Mesothelial cell of epicardium (in vitro differentiated cells): Measurements from ENCODE around the gene PRKG1. TPM values are rescaled to one million over a fixed set of nuclear protein-coding genes. Genes with fewer than 3 reads are reported as not detected.

Experiments
- DNase-seq, 2 experiments: peaks; one replicate each; pipeline ENCODE4 v3.0.0; 2021; ENCODE audit warnings: low spot score in 2 of 2; ENCODE audit not compliant: unreplicated experiment in 2 of 2
- H3K27ac Mint-ChIP-seq: 2 replicates; pipeline ENCODE4 v1.8.0; 2021; ENCODE audit warnings: mixed read lengths
- H3K27me3 Mint-ChIP-seq: 2 replicates; pipeline ENCODE4 v1.8.0; 2021; ENCODE audit warnings: low read depth, mixed read lengths
- H3K36me3 Mint-ChIP-seq: 2 replicates; pipeline ENCODE4 v1.8.0; 2021; ENCODE audit warnings: mixed read lengths
- H3K4me1 Mint-ChIP-seq: 2 replicates; pipeline ENCODE4 v1.8.0; 2021; ENCODE audit warnings: mixed read lengths
- H3K4me3 Mint-ChIP-seq: 2 replicates; pipeline ENCODE4 v1.8.0; 2021; ENCODE audit warnings: mild to moderate bottlenecking, moderate library complexity, mixed read lengths
- H3K9me3 Mint-ChIP-seq: 2 replicates; pipeline ENCODE4 v1.8.0; 2021; ENCODE audit warnings: mixed read lengths
- total RNA-seq: library from RNA; stranded (reverse); gene quantifications from 3 replicates; pipeline ENCODE4 v1.2.1, GENCODE V29; 2021
- TF ChIP-seq, protein P1 (sequence below): fragments of 200-600 bp; sonication (generic); IDR thresholded peaks from one replicate; pipeline ENCODE4 v1.5.0; 2021; ENCODE audit warnings: antibody characterized with exemption; ENCODE audit not compliant: unreplicated experiment

Gene PRKG1
- total RNA-seq, 1 donor from 2014 or later: 37.0 TPM

DNA sequence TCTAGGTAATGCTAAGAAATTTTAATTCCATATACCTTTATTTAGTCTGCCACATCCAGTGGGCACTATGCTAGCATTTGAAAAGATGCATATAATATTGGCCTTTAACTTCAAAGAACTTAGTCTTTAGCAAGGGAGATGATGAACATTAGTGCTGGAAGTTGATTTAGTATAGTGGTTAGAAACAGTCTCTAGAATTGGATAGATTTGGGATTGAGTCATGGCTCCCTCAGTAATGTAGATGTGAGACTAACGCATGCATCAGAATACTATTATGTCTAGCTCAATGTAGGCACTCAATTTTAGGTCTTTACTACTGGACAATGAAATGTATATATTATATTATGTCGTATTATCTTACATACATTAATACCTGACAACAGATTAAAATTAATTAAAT, 1245.6 kb downstream of the PRKG1 start:
- Mint-ChIP-seq H3K4me3 (no peak overlapping the region), H3K4me1 (peaks cover 14% of the 10 kb centered on the region), H3K27ac (no peak overlapping the region), H3K9me3 (no peaks in the 10 kb centered on the region), H3K27me3 (peaks cover 27% of the 10 kb centered on the region), H3K36me3 (no peaks in the 10 kb centered on the region)
- no peak for DNase-seq
- TF ChIP-seq, protein P1, sequence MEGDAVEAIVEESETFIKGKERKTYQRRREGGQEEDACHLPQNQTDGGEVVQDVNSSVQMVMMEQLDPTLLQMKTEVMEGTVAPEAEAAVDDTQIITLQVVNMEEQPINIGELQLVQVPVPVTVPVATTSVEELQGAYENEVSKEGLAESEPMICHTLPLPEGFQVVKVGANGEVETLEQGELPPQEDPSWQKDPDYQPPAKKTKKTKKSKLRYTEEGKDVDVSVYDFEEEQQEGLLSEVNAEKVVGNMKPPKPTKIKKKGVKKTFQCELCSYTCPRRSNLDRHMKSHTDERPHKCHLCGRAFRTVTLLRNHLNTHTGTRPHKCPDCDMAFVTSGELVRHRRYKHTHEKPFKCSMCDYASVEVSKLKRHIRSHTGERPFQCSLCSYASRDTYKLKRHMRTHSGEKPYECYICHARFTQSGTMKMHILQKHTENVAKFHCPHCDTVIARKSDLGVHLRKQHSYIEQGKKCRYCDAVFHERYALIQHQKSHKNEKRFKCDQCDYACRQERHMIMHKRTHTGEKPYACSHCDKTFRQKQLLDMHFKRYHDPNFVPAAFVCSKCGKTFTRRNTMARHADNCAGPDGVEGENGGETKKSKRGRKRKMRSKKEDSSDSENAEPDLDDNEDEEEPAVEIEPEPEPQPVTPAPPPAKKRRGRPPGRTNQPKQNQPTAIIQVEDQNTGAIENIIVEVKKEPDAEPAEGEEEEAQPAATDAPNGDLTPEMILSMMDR: no peak

DNA sequence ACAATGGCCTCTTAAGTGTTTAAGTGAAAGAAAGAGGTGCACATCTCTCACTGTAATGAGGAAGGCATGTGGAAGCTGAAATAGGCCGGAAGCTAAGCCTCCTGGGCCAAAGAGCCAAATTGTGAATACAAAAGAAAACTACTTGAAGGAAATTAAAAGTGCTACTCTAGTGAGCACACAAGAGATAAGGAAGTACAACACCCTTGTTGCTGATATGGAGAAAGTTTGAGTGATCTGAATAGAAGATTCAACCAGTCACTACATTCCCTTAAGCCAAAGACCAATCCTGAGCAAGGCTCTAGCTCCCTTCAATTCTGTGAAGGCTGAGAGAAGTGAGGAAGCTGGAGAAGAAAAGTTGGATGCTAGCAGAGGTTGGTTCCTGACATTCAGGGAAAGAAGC, 1248.0 kb downstream of the PRKG1 start:
- Mint-ChIP-seq H3K36me3 (no peaks in the 10 kb centered on the region), H3K27ac (no peak overlapping the region), H3K4me1 (peaks cover 11% of the 10 kb centered on the region), H3K9me3 (no peaks in the 10 kb centered on the region), H3K4me3 (no peak overlapping the region), H3K27me3 (peaks cover 5% of the 10 kb centered on the region)
- TF ChIP-seq, protein P1: no peak
- no peak for DNase-seq

DNA sequence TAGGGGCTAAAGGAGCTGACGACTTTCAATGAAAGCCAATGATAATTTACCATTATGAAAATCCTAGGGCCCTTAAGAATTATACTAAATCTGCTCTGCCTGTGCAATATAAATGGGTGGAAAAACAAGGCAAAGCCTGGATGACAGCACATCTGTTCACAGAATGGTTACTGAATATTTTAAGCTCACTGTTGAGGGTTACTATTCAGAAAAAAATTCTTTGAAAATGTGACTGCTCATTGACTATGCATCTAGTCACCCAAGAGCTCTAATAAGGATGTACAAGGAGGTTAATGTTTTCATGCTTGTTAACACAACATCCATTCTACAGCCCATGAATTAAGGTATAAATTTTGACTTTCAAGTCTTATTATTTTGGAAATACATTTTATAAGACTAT, 1248.6 kb downstream of the PRKG1 start:
- Mint-ChIP-seq H3K4me3 (no peak overlapping the region), H3K27ac (no peak overlapping the region), H3K9me3 (no peaks in the 10 kb centered on the region), H3K27me3 (peaks cover 2% of the 10 kb centered on the region), H3K36me3 (no peaks in the 10 kb centered on the region), H3K4me1 (peaks cover 10% of the 10 kb centered on the region)
- TF ChIP-seq, protein P1: no peak
- DNase-seq: no peak

DNA sequence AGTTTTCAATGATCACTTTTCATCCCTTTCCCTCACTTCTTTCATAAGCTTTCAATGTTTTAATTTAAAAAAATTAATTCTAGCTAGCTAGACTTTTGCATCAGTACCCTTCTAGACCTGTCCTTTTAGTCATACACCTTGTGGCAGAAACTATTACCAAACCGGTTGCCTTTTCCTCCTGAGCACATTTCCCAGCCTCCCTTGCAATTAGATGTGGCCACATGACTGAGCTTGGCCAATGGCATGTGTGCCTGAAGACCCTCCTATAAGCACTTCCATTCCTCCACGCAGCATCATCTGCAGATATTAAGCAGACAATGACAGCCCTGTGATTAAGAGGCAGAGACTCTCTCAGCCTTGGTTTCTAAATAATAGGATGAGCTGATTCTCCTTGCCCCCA, 1252.1 kb downstream of the PRKG1 start:
- DNase-seq: no peak
- H3K9me3 Mint-ChIP-seq: no peaks in the 10 kb centered on the region
- no peaks in the 10 kb centered on the region for H3K4me1 Mint-ChIP-seq
- no peak overlapping the region for H3K27ac Mint-ChIP-seq
- H3K27me3 Mint-ChIP-seq: no peaks in the 10 kb centered on the region
- H3K4me3 Mint-ChIP-seq: no peak overlapping the region
- H3K36me3 Mint-ChIP-seq: no peaks in the 10 kb centered on the region
- TF ChIP-seq, protein P1: no peak

DNA sequence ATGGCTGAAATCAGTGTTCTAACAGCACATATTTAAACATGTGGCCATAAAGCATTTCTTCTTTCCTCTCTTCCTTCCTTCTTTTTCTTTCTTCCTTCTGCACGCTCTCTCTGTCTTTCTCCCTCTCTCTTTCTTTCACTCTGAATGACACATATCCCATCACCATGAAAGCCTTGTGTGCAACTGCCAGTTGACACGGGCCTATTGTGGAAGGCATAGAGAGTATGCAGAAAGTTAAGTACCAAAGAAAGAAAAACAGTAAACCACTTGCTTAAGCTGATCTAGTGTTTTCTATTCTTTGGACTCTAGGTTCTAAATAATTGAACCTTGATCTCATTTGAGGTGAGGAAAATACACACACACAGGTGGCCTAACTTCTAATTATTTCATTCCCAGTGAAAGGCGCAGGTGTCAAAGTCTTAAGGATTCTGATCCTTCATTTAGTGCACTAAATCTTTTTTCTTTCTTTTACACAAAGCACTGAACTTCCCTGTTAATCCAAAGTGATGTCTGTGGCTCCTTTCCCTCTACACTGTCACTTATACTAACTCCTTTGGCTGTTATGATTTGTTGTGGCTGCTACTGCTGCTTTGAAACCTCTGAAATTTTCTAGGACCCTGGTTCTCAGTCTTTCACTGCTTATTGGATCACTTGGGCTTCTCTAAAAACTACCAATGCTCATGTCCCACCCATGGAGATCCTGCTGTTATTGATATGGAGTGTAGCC, 1257.5 kb downstream of the PRKG1 start:
- DNase-seq: no peak
- Mint-ChIP-seq H3K27ac (no peak overlapping the region), H3K36me3 (no peaks in the 10 kb centered on the region), H3K27me3 (no peaks in the 10 kb centered on the region), H3K4me1 (no peaks in the 10 kb centered on the region), H3K9me3 (no peaks in the 10 kb centered on the region), H3K4me3 (no peak overlapping the region)
- TF ChIP-seq, protein P1: no peak
